ENCODE measurements around the gene HEATR5B.
"Not testable (repeated sequence)": the region's sequence is repeated elsewhere in the genome, so short reads cannot be mapped to it uniquely, and the experiment has no call there.

HEATR5B gene

DNA sequence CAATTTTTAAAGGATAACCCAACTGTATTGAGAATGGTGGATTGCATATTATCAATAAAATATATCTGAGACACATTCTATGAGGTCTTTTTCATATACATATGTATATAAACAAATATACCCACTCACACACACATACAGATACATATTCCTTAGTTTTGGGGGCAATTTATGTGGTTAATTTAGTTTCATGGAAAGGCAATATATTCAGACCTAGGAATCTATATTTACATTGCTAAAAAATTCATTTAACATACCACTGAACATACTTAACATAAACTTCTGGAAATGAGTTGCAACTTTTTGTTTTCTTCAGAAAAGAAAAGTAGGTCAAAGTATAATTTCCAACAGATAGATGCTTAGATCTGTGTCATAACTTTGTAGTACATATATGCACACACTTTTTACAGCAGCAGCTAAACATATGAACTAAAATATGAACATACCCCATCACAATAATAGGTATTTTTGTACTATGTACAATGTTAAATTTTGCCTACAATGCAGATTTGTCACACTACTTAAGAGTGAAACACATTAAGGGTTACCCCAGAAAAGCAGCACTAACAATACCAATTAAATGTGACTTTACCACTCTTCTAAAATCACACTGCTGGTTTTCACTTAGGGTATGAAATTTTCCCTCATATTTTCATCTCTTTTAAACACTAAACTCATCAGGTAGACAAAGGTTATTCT lies 23.0 kb downstream of the HEATR5B start:
- DNase-seq, result no peak

DNA sequence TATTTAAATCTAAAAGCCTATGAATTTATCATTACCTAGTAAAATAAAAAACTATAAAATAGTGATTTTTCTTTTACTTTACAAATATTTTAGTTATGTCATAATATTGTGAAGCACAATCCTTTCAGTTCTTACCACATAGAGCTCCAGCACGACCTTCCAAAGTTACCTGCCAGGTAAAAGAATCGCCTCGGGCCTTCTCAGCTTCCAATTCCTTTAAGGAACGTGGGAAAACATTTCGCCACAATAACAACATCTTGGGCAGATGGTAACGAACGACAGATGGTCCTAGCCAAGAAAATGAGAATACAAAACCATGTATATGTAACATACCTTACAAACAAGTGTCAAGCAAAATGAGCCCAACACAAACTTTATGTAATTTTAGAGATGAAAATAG lies 23.7 kb downstream of the HEATR5B start:
- no peak for DNase-seq

DNA sequence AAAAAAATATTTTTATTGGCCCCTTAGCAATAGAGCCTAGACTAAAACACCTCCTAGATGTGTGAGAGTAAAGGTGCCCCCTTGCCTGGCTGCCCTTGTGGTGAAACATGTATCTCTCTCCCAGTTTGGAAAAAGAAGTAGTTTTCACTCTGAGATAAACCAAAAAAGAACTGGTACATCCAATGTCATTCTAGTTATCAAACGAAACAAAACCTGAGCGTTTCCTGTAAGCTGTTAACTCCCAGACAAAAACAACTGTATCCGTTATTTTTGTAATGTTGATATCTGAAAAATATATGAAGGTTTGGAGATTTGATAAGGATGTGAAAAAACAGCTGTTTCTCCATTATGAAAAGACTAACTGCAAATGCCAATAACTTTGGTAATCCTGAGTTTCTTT lies 24.3 kb downstream of the HEATR5B start:
- no peak for DNase-seq

DNA sequence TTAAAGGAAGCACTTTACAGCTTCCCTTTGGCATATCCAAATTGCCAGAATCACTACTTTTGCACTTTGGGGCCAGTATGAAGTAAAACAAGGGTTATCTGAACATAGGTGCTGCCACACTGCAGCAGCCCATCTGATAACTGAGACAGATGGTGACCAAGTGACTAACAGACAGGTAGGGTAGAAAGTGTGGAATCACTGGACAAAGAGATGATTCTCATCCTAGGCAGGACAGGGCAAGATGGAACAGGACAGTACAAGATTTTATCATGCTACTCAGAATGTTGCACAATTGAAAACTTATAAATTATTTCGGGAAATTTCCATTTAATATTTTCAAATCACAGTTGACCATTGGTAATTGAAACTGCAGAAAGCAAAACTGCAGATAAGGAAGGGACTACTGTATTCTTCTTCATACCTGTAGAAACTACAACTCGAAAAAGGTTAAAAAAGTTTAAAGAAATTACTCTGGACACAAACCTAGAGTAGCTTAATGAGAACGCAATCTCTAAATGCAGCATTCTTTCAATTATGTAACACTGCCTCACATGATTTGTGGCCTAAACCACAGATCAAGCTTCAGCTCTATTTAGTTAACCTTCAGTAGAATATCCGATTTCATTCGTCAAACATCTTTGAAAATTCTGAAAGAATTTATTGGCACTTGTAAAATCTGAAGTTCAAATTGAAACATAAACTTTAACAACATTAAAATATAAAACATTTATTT lies 31.4 kb downstream of the HEATR5B start:
- DNase-seq, result no peak

DNA sequence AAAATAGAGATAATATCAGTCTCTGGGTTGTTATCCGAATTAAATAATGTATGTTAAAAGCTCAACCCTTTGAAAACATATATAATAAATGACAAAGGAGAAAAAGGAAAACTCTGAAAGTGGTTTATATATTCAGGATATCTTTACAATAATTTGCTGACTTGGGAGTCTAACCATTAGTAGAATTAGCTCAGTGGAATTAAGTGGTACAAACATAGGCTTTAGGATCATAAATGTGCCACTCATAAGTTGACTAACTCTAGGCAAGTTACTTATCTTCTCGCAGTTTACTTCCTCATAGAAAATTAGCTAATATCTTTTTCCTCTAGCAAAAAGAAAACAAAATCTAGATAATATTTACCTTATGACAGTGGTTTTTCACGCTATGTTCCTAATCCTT lies 44.6 kb downstream of the HEATR5B start:
- DNase-seq, result no peak

DNA sequence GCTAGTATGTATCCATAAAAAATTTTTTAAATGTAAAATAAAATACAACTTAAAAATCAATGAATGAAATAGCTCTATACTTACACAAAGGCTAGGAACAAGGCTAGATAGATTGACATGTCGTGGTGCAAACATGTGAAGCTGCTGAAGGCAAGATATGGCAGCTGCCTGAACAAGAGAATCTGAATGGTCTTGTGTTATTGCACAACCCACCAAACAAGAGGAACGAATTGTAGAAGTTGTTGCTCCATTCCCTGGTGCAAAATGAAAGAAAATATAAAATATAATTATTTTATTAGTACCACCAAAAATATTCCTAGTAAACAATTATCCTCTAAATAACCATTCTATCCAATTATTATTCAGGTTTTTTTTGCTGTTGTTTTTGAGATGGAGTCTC lies 46.4 kb downstream of the HEATR5B start:
- DNase-seq, result no peak

DNA sequence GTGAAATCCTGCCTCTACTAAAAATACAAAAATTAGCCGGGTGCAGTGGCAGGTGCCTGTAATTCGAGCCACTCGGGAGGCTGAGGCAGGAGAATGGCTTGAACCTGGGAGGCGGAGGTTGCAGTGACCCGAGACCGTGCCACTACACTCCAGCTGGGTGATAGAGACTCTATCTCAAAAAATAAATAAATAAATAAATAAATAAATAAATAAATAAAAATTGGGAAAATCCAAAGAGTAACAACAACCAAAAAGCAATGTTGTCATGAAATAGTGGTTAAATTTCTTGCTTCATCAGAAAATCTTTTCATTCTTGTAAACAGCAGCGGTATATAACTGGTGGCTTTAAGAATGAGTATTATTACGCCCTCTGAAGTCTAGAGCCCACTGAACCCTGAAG lies 54.4 kb downstream of the HEATR5B start:
- DNase-seq, result no peak

DNA sequence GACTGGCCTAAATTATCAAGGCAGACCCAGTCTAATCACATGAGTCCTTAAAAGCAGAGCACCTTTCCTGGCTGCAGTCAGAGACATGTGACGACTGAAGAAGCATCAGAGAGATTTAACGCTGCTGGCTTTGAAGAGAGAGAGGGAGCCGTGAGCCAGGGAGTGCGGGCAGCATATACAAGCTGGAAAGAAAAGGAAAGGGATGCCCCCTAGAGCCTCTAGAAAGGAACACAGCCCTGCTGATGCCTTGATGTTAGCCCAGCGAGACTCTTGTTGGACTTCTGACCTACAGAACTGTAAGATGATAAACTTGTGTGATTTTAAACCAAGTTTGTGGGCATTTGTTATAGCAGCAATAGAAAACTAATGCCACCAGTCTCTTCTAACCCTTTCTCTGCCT lies 58.1 kb downstream of the HEATR5B start:
- no peak for DNase-seq

DNA sequence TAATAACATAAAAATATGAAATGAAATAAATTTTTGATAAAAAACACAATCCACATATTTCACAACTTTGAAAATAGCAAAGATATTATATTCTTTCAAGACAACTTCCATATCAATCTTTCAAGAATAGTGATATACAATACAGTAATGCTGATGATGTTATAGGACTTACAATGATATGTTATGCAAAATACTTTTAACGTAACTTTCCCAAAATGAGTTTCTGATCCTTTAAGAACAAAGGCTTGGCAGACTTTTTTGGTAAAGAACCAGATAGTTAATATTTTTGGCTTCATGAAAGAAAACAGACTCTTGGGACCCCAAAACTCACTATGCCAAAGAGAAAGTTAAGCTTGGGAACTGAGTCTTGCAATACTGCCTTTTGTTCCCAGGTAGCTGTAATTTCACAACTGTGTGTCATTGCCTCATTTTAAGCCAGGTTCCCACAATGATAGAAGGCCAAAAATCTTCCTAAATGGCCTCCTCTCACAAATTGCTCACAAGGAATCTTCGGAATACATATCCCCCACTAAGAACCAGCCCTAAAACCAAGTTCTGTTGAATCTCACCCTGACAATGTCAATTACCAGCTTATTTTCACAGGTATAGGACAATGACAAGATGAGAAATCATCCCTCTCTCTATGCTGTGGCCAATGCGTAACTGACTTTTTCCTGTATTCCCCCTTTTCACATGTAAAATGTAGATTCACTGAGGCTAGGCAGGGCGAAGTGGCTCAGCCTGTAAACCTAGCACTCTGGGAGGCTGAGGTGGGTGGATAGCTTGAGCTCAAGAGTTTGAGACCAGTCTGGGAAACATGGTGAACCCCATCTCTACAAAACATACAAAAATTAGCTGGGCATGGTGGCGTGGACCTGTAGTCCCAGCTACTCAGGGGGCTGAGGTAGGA lies 63.0 kb downstream of the HEATR5B start:
- DNase-seq, result no peak

DNA sequence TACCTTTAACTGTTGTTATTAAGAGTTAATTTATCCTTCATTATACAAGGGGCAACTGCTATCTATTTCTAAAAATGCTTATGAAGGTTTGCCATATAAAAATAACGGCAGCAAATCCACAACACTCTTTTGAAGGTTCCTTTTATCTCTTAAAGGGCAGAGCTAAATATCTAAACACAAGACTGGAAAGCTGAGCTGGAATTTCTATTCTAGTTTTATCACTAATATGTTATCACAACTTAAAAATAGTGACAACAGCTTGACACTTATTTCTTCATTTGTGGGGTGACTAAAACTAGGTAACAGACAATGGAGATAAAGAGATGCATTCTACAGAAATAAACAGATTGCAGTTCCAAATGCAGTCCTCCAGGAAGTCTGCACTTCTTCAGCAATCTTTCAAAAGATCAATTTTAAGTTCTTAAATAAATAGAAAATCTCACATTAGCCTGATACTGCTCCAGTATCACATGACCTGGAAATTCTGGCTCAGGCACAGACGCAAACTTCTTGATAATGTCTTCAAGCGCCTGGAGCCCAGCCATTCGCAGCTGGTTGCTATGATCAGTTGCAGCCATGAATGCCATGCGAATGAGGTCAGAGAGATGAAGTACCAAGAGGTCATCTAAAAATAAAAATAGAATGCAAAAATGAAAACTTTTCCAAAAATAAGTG lies 63.8 kb downstream of the HEATR5B start:
- DNase-seq, result no peak

DNA sequence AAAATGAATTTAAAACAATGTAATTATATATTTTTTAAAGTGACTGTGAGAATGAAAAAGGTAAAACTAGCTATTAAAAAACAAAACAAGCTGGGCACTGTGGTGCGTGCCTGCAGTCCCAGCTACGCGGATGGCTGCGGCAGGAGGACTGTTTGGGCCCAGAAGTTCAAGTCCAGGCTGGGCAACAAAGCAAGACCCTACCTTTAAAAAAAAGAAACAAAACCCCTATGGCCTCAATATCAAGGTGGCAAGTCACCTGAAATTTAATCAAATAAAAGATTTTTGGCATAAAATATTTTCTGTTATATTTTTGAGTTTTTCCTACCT lies 70.9 kb downstream of the HEATR5B start:
- no peak for DNase-seq

DNA sequence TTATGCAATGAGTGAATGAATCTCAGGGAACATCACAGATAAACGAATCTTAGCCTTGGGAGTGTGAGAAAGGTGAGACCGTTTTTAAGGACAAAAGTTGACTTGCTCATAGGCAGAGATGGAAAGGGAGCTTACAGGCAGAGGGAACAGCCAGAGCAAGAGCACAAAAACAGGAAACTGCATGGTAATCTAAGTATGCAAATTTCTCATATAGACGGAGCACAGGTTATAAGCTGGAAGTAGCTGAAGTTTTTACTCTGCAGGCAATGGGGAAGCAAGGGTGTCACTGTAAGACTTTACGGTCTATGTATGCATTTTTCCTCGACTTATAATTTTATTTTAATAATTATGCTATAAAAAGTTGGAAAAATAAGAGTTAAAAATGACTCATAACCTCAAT lies 73.0 kb downstream of the HEATR5B start:
- DNase-seq, result no peak

DNA sequence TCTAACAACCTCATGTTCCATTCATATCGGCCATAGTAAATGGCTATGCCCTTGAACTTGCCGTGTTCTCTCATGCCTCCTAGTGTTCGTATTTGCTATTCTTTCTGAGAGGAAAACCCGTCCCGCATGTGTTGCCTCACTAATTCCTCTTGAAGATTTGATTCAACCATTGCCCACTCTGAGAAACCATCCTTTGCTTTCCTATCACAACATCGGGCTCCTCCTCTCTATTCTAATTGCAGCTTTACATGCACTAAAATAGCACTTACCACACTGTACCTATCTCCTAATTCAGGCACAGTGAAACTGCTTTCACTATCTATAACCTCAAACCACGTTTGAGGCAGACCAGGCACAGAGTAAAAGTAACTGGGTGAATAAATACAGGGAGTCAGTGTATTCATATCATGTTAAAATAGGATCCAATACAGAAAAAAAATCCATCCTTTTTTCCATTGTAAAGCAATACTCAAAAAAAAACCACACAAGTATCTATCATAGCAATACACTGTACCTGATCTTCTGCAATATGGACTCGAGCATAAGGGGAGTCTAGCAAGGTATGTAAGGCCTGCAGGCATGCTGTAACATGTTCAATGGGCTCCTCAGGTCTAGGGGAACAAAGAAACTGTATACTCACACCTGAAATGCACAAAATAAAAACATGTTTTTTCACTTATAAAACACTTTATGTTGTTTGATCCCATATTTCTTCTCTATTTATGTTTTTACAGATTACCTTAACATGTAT lies 78.9 kb downstream of the HEATR5B start:
- DNase-seq, result no peak

DNA sequence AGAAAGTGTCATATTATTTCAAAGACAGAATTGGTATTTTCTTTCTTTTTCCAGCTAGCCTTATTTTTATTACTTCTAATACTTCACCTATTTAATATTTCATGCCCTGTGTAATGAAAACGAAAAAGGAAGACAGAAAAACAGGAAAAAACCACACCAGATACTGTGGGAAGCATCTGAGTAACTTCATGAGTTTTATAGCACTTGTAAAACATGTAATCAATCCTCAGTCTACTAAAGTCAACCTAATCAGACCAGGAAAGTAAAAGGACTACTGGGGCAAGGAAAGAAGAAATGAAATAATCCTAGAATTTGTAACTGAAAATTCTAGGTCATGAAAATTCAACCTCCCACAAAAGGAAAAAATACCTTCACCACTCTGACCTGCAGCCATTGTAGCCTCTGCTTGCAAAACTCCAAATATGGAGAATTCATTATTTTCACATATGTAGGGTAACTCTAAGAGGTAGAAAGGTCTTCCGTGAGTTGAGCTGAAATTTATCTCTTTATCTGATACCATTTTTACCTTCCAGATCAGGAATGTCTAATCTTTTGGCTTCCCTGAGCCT lies 83.1 kb downstream of the HEATR5B start:
- no peak for DNase-seq

DNA sequence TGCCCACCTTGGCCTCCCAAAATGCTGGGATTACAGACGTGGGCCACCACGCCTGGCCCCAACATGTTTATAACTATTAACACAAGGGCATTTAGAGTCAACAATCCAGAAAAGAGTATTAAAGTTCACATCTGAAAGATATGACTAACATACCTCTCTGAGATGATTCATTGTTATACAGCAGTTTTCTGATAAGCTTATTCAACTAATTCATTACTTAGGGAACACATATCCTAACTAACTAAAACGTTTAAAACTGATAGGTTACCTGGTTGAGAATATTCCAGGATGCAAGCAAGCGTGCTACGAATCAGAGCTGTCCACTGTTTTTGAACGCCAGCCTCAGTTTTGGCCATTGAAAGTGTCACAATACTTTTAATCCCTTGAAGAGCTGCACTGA lies 83.9 kb downstream of the HEATR5B start:
- DNase-seq, result no peak

DNA sequence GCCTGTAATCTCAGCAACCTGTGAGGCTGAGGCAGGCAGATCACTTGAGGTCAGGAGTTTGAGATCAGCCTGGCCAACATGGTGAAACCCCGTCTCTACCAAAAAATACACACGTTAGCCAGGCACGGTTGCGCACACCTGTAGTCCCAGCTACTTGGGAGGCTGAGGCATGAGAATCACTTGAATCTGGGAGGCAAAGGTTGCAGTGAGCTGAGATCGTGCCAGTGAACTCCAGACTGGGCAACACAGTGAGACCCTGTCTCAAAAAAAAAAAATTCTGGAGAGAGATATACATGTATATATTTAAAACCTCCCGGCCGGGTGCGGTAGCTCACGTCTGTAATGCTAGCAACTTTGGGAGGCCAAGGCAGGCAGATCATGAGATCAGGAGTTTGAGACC lies 84.8 kb downstream of the HEATR5B start:
- DNase-seq, result not testable (repeated sequence)

DNA sequence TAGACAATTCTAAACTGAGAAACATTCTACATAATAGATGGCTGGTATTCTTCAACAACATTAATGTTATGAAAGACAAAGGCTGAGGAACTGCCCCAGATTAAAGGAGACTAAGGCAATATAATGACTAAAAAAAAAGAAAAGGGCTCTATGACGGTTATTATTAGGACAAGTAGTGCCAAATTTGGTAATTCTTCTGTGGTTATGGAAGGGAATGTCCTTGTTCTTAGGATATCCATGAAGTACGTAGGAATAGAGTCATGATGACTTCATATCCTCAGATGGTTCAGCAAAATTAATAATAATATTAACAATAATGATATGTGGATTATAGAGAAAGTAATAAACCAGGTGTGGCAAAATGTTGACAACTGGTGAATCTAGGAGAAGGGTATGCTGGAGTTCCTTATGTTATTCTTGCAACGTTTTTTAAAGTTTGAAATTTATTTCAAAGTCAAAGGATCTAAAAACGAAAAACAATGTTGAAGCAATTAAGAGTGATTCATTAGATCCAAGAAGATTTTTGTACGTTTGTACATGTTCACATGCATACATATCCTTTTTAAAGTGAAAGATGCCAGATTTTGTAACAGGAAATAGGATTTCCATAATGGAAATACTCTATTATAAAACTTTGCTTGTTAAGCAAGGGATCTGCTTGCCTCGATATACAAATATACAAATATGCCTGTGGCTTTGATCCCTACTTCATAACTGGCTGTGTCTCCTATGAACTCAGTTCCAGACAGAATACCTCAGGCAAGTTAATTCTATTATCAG lies 90.1 kb downstream of the HEATR5B start:
- no peak for DNase-seq

DNA sequence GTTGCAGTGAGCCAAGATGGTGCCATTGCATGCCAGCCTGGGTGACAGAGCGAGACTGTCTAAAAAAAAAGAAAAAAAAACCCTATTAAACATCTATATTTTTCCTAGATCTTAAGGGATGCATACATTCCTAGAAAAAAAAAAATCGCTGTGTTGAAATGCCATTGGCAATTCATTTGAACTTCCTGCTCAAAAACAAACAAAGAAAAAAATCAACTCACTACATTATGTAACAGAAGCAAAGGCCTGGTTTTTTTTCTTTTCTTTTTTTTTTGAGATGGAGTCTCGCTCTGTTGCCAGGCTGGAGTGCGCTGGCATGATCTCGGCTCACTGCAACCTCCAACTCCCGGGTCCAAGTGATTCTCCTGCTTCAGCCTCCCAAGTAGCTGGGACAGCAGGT lies 96.2 kb downstream of the HEATR5B start:
- DNase-seq, result no peak

DNA sequence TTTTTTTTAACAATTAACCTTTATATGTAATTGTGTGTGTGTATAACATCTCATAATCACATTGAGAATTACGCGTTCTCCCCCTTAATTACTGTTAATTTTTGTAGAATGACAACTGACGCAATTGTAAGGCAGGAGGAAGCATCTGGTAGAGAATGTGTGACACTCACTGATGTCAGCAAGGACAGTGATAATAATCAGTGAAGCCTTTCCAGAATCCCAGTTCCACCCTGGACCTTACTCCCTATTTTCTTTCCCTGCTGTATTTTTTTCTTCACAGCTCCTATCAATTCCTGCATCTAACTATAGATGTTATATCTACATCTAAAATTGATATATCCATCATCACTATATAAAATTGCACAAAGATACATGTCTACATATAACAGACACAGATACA lies 101.7 kb downstream of the HEATR5B start:
- DNase-seq, result no peak

DNA sequence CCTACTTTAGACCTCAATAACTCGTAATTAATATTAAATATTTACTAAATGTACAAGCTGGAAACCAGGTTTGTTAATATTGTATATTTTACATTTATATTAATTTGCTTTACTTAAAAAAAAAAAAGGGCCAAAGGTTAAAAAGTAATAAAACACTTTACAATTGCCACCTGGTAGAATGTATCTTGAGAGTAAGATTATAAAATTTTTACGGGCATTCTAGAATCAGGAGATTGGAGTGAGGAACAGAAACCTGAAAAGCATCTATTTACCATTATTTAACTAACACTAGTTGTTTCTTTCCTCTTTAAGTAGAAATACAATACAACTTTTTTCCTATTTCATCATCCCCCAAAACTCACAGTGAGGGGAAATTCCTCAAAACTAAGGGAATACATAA lies 102.3 kb downstream of the HEATR5B start:
- DNase-seq, result no peak

DNA sequence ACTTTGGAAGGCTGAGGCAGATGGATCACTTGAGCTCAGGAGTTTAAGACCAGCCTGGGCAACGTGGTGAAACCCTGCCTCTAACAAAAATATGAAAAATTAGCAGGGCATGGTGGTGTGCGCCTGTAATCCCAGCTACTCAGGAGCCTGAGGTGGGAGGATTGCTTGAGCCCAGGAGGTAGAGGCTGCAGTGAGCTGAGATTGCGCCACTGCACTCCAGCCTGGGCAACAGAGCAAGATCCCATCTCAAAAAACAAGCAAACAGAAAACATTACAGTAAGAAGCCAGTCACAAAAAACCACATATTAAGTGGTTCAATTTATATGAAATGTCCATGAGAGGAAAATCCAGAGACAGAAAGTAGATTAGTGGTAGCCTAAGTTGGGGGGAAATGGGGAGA lies 105.2 kb downstream of the HEATR5B start:
- not testable (repeated sequence) for DNase-seq
